ENCODE measurements around the gene BCHE. TPM values are rescaled to one million over a fixed set of nuclear protein-coding genes. Genes with fewer than 3 reads are reported as not detected.

Gene BCHE
- polyA plus RNA-seq, 3 donors = not detected

GRCh38 chr3:165820671-165821123 is 16.5 kb downstream of the BCHE start:
- Histone ChIP-seq H3K79me2 (ENCODE audit: insufficient read depth, low read length) (no peaks in the 10 kb centered on the region), H3K27me3 (ENCODE audit: control insufficient read depth in 2 of 2, insufficient read depth in 2 of 2, low read length in 2 of 2) (no peaks in the 10 kb centered on the region), H3K9ac (ENCODE audit: insufficient read depth, low read length, poor library complexity, severe bottlenecking) (no peak overlapping the region), H2AFZ (ENCODE audit: insufficient read depth, low read depth, low read length, poor library complexity, severe bottlenecking) (no peak overlapping the region), H3K36me3 (replicated peaks in 1 of 2; ENCODE audit: control insufficient read depth in 1 of 2, insufficient read depth in 2 of 2, low read length in 2 of 2) (no peaks in the 10 kb centered on the region), H3K9me3 (replicated peaks in 1 of 2; ENCODE audit: control insufficient read depth in 1 of 2, insufficient read depth in 1 of 2, low read length in 2 of 2) (no peaks in the 10 kb centered on the region), H3K4me1 (ENCODE audit: control insufficient read depth in 1 of 2, insufficient read depth in 2 of 2, low read length in 2 of 2) (no peaks in the 10 kb centered on the region), H3K4me3 (replicated peaks in 1 of 3; ENCODE audit: low read depth in 2 of 3, low read length in 3 of 3) (no peak overlapping the region), H3K4me2 (replicated peaks; ENCODE audit: extremely low read depth, low read length, poor library complexity, severe bottlenecking) (no peak overlapping the region), H4K20me1 (ENCODE audit: insufficient read depth, low read length) (no peaks in the 10 kb centered on the region), H3K27ac (ENCODE audit: low read depth in 1 of 2, low read length in 2 of 2) (no peak overlapping the region)
- WGBS (ENCODE audit: insufficient coverage) = no CpG with 5 or more reads among the region's 2 CpGs
- peaks cover 0 to 5% (median 0%) of the 10 kb centered on the region in 7 donors for H3K9me3 Mint-ChIP-seq
- no peak for DNase-seq
- no peak overlapping the region for H3K27ac Mint-ChIP-seq
- intact Hi-C loops (cut with micrococcal nuclease) = no loop called here
- H3K4me3 Mint-ChIP-seq = no peak overlapping the region
- TF ChIP-seq CTCF (IDR thresholded peaks at IDR 0.05) = no peak
- H3K27me3 Mint-ChIP-seq (ENCODE audit: low read depth in 3 of 3) = no peaks in the 10 kb centered on the region
- H3K4me1 Mint-ChIP-seq = no peaks in the 10 kb centered on the region
- H3K36me3 Mint-ChIP-seq = no peaks in the 10 kb centered on the region

- no CpG with 5 or more reads among the region's 3 CpGs for WGBS (ENCODE audit: insufficient coverage)
- Histone ChIP-seq H3K36me3 (replicated peaks in 1 of 2; ENCODE audit: control insufficient read depth in 1 of 2, insufficient read depth in 2 of 2, low read length in 2 of 2) (no peaks in the 10 kb centered on the region), H3K4me1 (ENCODE audit: control insufficient read depth in 1 of 2, insufficient read depth in 2 of 2, low read length in 2 of 2) (no peaks in the 10 kb centered on the region), H3K27ac (ENCODE audit: low read depth in 1 of 2, low read length in 2 of 2) (no peak overlapping the region), H3K4me3 (replicated peaks in 1 of 3; ENCODE audit: low read depth in 2 of 3, low read length in 3 of 3) (no peak overlapping the region), H2AFZ (ENCODE audit: insufficient read depth, low read depth, low read length, poor library complexity, severe bottlenecking) (no peak overlapping the region), H3K79me2 (ENCODE audit: insufficient read depth, low read length) (no peaks in the 10 kb centered on the region), H3K4me2 (replicated peaks; ENCODE audit: extremely low read depth, low read length, poor library complexity, severe bottlenecking) (no peak overlapping the region), H3K27me3 (ENCODE audit: control insufficient read depth in 2 of 2, insufficient read depth in 2 of 2, low read length in 2 of 2) (no peaks in the 10 kb centered on the region), H4K20me1 (ENCODE audit: insufficient read depth, low read length) (no peaks in the 10 kb centered on the region), H3K9ac (ENCODE audit: insufficient read depth, low read length, poor library complexity, severe bottlenecking) (no peak overlapping the region), H3K9me3 (replicated peaks in 1 of 2; ENCODE audit: control insufficient read depth in 1 of 2, insufficient read depth in 1 of 2, low read length in 2 of 2) (no peaks in the 10 kb centered on the region)
- Mint-ChIP-seq H3K27ac (no peak overlapping the region), H3K27me3 (ENCODE audit: low read depth in 3 of 3) (no peaks in the 10 kb centered on the region), H3K4me1 (no peaks in the 10 kb centered on the region), H3K9me3 (peaks cover 0 to 5% (median 0%) of the 10 kb centered on the region in 7 donors), H3K4me3 (no peak overlapping the region), H3K36me3 (no peaks in the 10 kb centered on the region)
- no peak for TF ChIP-seq CTCF (IDR thresholded peaks at IDR 0.05)
- intact Hi-C loops (cut with micrococcal nuclease) = no loop called here
- DNase-seq = no peak
Measured at GRCh38 chr3:165817160-165817709, 20.0 kb downstream of the BCHE start.

Measured in CD14-positive monocyte (primary cell).